ENCODE data around the gene IRX2.

DNA sequence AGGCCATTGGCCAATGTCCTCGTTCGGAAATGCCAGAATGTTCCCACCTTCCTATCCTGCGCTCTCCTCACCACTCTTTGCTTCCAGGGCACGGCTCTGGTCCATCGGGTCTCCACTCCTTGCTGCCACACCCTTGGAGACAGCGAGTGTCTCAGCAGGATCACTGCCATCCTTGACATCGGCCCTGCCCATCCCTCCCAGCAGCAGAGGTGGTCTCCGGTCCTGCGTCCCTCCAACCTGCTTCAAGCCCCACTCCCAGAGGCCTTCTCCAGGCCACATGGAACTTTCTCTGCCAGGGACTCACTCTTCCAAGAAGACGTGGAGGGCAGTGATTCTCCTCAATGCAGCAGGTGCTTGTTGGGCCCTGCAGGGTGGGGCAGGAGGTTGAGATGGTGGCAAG, 42.7 kb downstream of the IRX2 start:
- TF ChIP-seq, protein P1, sequence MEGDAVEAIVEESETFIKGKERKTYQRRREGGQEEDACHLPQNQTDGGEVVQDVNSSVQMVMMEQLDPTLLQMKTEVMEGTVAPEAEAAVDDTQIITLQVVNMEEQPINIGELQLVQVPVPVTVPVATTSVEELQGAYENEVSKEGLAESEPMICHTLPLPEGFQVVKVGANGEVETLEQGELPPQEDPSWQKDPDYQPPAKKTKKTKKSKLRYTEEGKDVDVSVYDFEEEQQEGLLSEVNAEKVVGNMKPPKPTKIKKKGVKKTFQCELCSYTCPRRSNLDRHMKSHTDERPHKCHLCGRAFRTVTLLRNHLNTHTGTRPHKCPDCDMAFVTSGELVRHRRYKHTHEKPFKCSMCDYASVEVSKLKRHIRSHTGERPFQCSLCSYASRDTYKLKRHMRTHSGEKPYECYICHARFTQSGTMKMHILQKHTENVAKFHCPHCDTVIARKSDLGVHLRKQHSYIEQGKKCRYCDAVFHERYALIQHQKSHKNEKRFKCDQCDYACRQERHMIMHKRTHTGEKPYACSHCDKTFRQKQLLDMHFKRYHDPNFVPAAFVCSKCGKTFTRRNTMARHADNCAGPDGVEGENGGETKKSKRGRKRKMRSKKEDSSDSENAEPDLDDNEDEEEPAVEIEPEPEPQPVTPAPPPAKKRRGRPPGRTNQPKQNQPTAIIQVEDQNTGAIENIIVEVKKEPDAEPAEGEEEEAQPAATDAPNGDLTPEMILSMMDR (conservative IDR thresholded peaks at IDR 0.05; ENCODE audit: low read length), result no peak
- no peak for TF ChIP-seq EZH2phosphoT487 (IDR thresholded peaks at IDR 0.05; ENCODE audit: borderline replicate concordance)
